Breast epithelium (tissue), 3 donors: ENCODE measurements around the gene C9orf40.

Experiments
- POLR2A ChIP-seq: fragments of 450-650 bp; IDR thresholded peaks from one replicate; pipeline ENCODE4 v1.6.1; 2016; ENCODE audit warnings: antibody characterized with exemption, mild to moderate bottlenecking, moderate library complexity
- POLR2AphosphoS5 ChIP-seq, 3 donors: sonication (generic); formaldehyde crosslinking; IDR thresholded peaks; one replicate each; pipeline ENCODE4 v1.6.1; 2017; ENCODE audit warnings: antibody characterized with exemption in 3 of 3
- TF ChIP-seq, protein P1 (sequence below), 3 donors: fragments of 450-650 bp; IDR thresholded peaks; one replicate each; pipeline ENCODE4 v1.5.1; 2016 to 2017; ENCODE audit warnings: antibody characterized with exemption in 3 of 3, mild to moderate bottlenecking in 3 of 3, moderate library complexity in 3 of 3

DNA sequence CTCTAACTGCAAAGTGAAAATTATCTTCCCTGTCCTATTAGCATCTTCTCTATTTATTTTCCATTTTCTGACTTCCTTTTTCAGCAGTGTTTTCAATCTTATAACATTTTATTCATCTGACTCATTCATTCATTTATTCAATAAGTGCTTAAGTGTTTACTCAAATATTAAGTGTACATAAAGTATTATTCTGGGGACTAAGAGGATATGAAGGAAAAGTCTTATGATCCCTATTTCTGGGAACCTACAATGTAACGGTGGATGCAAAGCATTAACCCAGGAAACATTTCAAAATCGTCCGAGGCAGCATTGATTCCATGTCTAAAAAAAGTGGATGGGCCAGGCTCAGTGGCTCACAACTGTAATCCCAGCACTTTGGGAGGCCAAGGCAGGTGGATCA, 45.6 kb downstream of the C9orf40 start:
- TF ChIP-seq, protein P1, sequence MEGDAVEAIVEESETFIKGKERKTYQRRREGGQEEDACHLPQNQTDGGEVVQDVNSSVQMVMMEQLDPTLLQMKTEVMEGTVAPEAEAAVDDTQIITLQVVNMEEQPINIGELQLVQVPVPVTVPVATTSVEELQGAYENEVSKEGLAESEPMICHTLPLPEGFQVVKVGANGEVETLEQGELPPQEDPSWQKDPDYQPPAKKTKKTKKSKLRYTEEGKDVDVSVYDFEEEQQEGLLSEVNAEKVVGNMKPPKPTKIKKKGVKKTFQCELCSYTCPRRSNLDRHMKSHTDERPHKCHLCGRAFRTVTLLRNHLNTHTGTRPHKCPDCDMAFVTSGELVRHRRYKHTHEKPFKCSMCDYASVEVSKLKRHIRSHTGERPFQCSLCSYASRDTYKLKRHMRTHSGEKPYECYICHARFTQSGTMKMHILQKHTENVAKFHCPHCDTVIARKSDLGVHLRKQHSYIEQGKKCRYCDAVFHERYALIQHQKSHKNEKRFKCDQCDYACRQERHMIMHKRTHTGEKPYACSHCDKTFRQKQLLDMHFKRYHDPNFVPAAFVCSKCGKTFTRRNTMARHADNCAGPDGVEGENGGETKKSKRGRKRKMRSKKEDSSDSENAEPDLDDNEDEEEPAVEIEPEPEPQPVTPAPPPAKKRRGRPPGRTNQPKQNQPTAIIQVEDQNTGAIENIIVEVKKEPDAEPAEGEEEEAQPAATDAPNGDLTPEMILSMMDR (IDR thresholded peaks at IDR 0.05) = no peak
- no peak for TF ChIP-seq POLR2A
- TF ChIP-seq POLR2AphosphoS5 (IDR thresholded peaks at IDR 0.05) = no peak
